Bronchial epithelial cell (primary cell): Measurements from ENCODE around the gene REM1. TPM values are rescaled to one million over a fixed set of nuclear protein-coding genes. Genes with fewer than 3 reads are reported as not detected.
A peak's percentile ranks its signal among the peaks of the same experiment; 100 is the strongest.
"Not testable (repeated sequence)": the region's sequence is repeated elsewhere in the genome, so short reads cannot be mapped to it uniquely, and the experiment has no call there.

Experiments used
- DNase-seq: peaks from one replicate; pipeline ENCODE4 v3.0.0-alpha.2; 2010; ENCODE audit warnings: low read depth
- FAIRE-seq: peaks from 2 replicates; lab custom pipeline; 2011; peaks lifted over from hg19 to GRCh38; lab: Jason Lieb, UNC
- H3K27me3 ChIP-seq: 2 replicates; pipeline ENCODE4 v1.5.1; 2011; ENCODE audit warnings: low read length; ENCODE audit not compliant: control insufficient read depth, insufficient read depth
- H3K36me3 ChIP-seq: 2 replicates; pipeline ENCODE4 v1.5.1; 2011; ENCODE audit warnings: low read length; ENCODE audit not compliant: control insufficient read depth, insufficient read depth
- H3K4me3 ChIP-seq: 2 replicates; pipeline ENCODE4 v1.5.1; 2011; ENCODE audit warnings: mild to moderate bottlenecking, low read depth, low read length, control low read depth
- CTCF ChIP-seq: IDR thresholded peaks from 2 replicates; pipeline ENCODE4 v1.5.1; 2011; ENCODE audit warnings: mild to moderate bottlenecking, moderate library complexity, low read length, control low read depth, inconsistent platforms; ENCODE audit not compliant: insufficient read depth, severe bottlenecking
- total RNA-seq: library from RNA; depleted of rRNA; stranded (reverse); fragments of >200 nt; gene quantifications from 2 replicates; pipeline ENCODE4 v1.2.1, GENCODE V29; 2014

REM1 gene
- total RNA-seq, 1 donor from 2014 or later: not detected

- TF ChIP-seq CTCF: no peak
- Histone ChIP-seq H3K27me3 (no peaks in the 10 kb centered on the region), H3K4me3 (no peak overlapping the region), H3K36me3 (no peaks in the 10 kb centered on the region)
- no peak for DNase-seq
- FAIRE-seq: no peak
These were observed 28.8 kb upstream of the REM1 start for GRCh38 chr20:31446084-31446819.

GRCh38 chr20:31449511-31450414 is 25.3 kb upstream of the REM1 start:
- no peak for DNase-seq
- no peaks in the 10 kb centered on the region for H3K27me3 ChIP-seq
- no peak for TF ChIP-seq CTCF
- FAIRE-seq: no peak
- no peaks in the 10 kb centered on the region for H3K36me3 ChIP-seq
- no peak overlapping the region for H3K4me3 ChIP-seq

- FAIRE-seq: no peak
- TF ChIP-seq CTCF: no peak
- H3K27me3 ChIP-seq: no peaks in the 10 kb centered on the region
- DNase-seq: peak; percentile 13
- no peaks in the 10 kb centered on the region for H3K36me3 ChIP-seq
- no peak overlapping the region for H3K4me3 ChIP-seq
These were observed 22.5 kb upstream of the REM1 start for GRCh38 chr20:31452575-31452974.

GRCh38 chr20:31454361-31454760 is 20.7 kb upstream of the REM1 start:
- no peak for FAIRE-seq
- no peak overlapping the region for H3K4me3 ChIP-seq
- no peaks in the 10 kb centered on the region for H3K36me3 ChIP-seq
- no peak for TF ChIP-seq CTCF
- no peaks in the 10 kb centered on the region for H3K27me3 ChIP-seq
- no peak for DNase-seq

- DNase-seq, H3K4me3 ChIP-seq, H3K27me3 ChIP-seq, H3K36me3 ChIP-seq, FAIRE-seq: not testable (repeated sequence)
These were observed 4.1 kb upstream of the REM1 start for GRCh38 chr20:31470946-31471345.
